GM21529 (cell line): ENCODE data around the gene CELF2.

ENCODE experiments used
- ATAC-seq: cut with Tn5 transposase; IDR thresholded peaks from one replicate; pipeline ENCODE4 v1.9.1; 2021; ENCODE audit not compliant: unreplicated experiment

The CELF2 gene

DNA sequence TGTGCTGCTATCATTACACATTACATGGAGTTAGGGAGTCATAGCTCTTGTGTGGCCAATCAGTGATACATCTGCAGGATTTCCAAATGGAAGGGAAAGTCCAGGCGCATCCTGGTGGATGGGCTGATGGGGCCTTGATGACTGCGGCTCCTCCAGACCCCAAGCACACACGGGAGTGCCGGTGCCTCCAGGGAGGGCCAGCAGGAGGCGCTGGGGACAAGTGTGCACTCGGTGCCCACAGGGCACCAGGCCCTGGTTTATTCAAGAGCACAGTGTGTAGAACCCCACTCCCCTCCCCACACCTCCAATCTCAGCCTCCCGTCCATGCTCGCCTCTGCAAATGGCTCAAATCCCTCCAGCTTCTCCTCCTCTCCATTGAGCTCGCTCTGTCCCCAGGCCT lies 349.8 kb downstream of the CELF2 start:
- ATAC-seq: no peak

DNA sequence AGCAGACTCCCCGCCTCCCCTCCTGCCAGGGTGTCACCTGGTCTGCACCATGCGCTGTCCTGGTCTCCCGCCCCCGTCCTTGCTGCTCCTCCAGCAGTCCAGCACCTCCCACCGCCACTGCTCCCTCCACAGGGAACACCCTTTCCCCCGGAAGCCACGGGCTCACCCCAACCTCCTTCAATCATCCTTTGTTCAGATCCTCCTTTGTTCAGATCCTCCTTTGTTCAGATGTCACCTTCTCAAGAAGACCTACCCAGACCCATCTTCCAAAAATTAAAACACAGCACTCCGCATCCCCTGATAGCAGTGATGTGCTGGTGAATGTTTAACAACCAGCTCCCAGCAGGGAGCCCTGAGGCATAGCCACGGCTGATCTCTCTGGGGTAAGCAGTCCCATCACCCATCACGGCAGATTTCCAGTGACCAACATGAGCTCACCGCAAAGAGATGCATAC lies 356.1 kb downstream of the CELF2 start:
- ATAC-seq: no peak

DNA sequence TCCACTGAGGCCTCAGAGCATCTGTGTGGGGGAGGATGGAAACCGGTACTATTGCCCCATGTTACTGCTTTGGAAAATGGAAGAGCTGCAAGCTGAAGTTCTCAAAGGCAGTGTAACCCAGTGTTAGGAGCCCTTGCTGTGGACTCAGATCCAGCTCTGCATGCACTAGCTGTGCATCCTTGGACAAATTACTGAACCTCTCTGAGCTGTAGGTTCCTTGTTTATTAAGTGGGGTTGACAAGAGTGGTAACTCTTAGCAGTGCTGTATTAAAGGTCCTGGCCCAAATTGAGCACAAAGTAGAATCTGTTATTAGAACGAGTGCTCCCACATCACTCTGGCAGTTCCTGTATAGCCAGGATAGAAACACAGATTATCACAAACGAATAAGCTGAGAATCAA lies 359.6 kb downstream of the CELF2 start:
- ATAC-seq: no peak

DNA sequence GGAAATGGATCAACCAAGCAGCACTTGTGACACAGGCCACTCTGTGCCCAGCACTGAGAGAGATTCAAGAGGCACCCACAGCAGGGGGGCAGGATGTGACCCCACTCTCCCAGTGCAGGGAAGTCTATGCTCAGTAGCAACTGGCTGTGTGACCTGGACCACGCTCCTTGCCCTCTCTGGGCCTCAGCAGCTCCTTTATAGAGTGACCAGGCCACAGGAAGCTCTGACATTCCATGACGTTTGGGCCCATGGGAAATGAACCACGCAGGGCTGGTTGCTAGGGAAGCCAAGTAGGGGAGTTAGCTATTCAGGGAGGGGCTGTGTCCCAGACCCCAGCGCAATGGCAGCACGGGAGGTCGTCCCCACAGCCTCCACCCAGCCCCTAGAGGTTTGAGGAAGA lies 361.2 kb downstream of the CELF2 start:
- ATAC-seq: no peak

DNA sequence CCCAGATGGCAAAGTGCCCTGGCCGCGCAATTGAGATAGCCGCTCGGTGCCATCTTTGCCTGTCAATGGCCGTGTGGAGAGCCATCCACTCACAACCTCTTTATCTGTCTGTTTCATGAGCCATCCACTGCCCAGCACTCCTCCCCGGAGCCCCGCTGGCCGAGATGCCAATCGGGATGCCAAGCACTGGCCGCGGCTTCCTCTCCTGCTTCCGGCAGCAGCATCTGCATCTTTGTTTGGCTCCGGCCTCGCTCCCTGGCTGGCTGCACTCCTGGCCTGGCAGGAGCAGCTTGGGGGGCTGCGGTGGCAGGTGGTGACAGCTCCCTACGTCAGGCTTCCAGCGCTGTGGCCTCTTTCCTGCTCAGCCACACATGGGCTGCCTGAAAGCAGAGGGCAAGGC lies 362.1 kb downstream of the CELF2 start:
- ATAC-seq: no peak

DNA sequence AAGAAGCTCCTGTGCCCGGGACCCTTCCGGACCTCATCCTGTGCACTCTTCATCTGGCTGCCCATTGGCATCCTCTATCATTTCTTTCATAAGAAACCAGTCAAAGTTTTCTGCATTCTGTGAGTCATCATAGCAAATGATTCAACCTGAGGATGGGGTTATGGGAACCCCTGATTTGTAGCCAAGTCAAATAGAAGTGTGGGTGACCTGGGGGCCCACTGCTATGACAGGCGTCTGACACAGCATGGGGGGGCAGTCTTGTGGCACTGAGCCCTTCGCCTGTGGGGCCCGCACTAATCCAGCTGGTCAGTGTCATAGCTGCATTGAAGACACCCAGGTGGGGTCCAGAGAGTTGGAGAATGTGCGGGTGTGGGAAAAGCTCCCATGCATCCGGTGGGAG lies 363.4 kb downstream of the CELF2 start:
- ATAC-seq: no peak

DNA sequence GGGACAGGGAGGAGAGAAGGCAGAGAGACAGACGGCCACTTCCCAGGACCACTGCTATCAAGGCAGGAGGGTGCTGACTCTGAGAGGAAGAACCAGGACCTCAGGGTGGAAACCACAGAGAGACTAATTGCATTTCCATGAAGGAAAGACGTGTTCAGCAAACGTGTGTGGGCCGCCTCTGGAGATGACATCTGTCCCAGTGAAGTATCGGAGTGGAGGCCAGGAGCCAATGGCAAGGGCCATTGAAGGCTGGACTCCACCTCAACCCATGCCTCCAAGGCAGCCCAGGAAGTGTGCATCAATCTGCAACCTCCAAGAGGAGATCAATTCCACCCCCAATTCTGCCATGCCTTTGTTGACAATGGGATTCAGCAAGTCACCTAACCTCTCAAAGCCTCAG lies 363.8 kb downstream of the CELF2 start:
- no peak for ATAC-seq

DNA sequence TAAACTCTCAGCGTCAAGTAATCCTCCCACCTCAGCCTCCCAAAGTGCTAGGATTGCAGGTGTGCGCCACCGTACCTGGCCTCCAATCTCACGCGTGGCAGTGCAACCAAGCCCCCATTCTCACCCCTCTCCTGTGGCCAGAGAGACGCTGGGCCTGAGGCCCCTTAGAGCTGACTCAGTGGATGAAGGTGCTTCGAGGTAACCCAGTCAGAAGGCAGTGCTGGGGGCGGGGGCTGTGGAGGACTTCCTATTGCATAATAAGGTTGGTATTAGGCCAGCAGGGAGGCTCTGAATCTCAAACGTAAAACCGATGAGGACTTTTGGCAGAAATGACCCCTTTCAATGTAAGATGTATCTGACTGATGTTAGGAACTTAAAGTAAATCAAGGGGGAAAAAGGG lies 364.5 kb downstream of the CELF2 start:
- no peak for ATAC-seq

DNA sequence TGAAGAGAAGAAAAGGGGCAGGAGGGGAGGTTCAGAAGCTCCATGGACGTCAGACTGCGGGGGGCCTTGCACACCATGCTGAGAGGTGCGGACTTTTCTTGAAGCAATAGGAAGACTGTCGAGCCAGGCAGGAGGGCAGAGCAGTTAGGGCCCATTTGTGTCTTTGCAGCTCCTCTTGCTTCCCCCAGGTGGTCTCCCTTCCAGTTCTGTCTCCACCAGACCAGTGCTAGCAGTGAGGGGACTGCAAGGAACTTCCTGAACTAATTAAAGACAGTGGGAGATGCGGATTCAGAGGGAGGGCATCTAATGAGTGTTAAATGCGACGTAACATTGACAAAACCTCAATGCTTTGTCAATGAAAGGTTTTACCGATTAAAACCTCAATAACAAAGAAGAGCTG lies 368.4 kb downstream of the CELF2 start:
- no peak for ATAC-seq
